Stimulated activated CD4-positive, alpha-beta T cell treated with anti-CD3 and anti-CD28 coated beads, Interleukin-15, amount 100 ng/mL, for 24 hours (primary cell): ENCODE measurements around the gene HTR6.

Source experiments
- DNase-seq: peaks from one replicate; pipeline ENCODE4 v3.0.0-alpha.2; 2020

The HTR6 gene

GRCh38 chr1:19639999-19640362, 24.7 kb upstream of the HTR6 start:
- no peak for DNase-seq

DNA sequence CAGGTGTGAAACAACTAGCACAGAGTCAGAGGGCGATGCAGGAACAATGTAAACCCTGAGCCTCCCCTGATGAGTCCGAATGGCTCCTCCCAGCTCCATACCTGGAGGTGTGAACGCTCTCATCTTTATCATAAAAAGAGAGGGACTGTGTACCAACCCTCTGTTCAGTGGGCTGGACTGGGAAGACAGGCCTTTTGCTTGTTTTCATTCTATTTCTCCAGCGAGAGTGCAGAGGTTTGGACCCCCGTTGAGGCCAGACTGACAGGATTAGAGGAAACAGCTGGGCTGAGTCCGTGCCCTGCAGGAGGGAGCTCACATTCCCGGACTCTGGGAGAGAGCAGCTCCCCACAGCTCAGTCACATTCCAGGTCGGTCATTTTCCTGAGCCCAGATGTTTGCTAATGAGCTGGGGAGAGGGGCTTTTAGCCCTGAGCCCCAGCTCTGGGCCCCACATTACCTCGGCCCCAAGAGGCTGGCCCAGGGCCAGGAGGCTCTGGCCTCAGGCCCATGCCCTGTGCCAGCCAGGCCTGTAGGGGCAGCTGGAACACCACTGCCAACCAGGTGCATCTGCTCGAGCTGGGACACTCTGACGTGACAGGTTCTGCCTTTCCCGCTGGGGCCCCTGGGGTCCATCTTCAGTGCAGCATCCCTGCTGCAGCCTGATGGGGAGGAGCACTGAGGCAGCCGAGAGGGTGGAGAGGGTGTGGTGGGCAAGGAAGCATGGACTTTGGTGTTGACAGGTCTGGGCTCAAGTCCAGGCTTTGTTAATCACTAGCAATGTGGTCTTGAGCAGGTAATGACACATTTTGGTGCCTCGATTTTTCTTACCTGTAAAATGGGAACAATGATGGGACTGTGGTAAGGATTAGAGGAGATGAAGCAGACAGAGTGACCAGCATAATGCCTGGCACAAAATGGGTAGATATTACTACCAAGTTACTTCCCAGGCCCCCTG, 24.0 kb upstream of the HTR6 start:
- no peak for DNase-seq

- DNase-seq, result peak; percentile 22
These were observed 21.6 kb upstream of the HTR6 start for GRCh38 chr1:19643121-19643520.

DNA sequence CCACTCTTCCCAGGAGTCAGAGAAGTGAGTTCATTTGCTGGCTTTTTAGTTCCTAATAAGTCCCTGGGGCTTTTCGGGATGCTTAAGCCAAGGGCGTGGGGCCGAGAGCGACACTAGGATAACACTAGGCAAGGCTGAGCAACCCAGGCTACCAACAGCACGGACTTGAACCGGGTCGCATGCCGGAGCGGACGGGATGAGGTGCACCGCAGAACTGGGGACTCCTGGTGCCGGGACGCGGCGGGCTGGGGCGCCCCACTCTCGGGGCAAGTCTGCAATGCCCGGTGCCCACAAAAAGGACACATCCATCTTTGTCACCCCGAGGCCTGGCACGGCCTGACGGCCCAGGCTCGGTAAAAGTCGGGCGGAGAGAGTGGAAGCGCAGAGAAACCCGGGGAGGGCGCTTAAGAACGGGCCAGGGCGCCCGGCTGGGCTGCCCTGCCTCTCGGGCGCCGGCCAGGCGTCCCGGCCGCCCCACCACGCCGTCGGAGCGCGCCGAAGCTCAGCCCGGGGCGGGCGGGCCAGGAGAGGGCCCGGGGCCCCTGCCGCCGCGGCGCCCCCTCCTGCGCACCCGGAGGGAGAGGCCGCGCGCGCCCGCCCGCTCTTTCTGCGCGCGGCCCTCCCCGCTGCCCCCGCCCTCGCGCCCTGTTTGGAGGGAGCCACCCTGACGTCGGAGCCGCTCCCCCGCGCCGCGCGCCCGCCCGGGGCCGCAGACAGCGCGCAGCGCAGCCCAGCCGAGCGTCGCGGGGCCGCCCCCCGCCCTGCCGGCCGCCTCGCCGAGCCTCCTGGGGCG, 20.9 kb upstream of the HTR6 start, which contains the start of gene NBL1:
NBL1 (plus strand) TSS at position 710 of the 793 bp plus-strand sequence. CDS start 10,720 bp downstream, outside the sequence.
- peak; percentile 78 for DNase-seq

- DNase-seq, result no peak
These were observed 20.3 kb upstream of the HTR6 start for GRCh38 chr1:19644395-19644680.

- DNase-seq, result peak; percentile 72
These were observed 19.8 kb upstream of the HTR6 start for GRCh38 chr1:19644681-19645410.

DNA sequence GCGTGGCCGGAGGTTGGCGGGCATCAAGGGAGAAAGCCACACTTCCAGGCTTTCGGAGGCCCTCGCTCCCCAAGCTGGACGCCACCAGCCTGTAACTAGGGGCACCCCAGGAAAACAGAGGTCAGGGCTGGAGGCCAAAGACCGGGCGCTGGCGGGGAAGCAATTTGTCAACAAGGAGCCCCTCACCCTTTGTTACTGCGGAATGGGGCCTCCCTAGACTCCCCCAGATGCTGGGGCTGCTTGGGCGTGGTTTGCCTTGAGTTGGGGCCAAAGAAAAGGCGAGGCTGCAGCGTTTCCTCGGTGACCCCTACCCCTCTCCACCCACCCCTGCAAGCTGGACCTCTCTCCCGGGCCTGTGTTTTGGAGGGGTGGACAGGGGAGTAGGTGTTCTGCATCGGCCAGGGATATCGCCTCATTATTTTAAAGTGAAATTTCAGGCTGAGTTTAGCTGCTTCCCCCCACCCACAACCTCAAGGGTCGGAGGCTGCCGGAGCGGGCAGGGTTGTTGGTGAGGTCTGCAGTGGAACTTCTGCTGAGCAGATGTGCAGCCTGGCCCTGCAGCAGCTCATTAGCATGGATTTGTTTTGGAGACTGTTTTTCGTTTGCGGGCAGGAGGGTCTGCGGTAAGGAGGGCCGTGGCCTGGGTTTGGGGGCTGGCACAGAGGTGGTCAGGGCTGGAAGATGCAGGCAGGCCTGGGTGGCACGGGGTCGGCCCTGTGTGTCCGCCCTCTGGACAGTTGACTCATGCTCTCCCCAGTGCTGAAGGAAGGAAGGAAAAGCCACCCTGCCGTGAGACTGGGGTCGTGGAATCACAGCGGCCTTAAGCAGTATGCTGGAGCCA, 19.0 kb upstream of the HTR6 start:
- DNase-seq, result no peak

GRCh38 chr1:19646377-19647319, 18.0 kb upstream of the HTR6 start:
- DNase-seq, result peak; percentile 27

- no peak for DNase-seq
These were observed 17.0 kb upstream of the HTR6 start for GRCh38 chr1:19647643-19648042.

DNA sequence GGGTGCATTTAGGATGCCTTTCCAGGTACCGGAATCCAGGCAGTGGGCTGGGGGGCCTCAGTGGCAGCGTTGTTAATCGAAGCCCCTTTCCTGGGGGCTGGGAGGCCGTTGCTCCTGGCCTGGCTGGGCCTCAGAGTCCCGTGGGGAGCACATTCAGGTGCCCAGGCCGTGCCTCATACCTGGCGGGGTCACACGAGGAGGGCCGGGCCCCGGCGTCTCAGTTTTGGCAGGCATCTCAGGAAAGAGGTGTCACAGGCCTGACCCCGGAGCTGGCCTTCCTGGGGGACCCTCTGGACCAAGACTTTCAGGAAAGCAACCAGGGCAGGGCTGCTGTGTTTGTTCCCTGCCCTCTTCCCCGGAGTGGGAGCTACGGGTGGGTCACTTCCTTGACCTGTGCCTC, 16.4 kb upstream of the HTR6 start:
- DNase-seq, result no peak

GRCh38 chr1:19648689-19649088, 16.0 kb upstream of the HTR6 start:
- no peak for DNase-seq

DNA sequence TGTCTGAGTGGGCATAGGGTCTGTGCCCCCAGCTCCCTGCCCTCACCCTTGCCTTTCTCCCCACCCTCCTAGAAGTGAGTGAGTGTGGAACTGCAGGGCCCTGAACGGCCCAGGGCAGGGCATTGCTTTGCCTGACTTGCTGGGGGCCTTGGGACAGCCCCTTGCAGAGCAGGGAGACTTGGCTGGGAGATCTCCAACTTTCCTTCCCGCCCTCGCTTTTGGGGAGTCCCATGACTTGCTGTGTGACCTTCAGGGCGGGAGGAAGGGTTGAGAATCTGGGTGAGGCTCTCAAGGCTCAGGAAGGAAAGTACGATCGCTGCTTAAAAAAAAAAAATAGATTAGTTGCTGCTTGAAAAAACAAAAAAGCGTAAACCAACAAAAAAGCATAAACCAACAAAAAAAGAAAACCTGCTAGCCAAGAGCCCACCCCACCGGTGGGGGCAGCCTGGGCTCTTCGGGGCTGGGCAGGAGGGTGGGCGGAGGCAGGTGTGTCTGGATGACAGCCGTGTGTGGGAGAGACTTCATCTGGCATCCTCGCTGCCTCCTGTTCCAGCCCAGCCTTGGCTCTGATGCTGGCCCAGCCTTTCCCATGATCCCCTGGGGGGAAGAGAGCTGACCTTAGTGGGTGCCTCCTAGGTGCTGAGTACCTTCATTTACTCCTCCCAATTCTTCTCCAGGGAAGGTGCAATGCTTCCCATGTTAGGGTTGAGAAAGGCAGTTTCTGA, 14.1 kb upstream of the HTR6 start:
- DNase-seq, result no peak

DNA sequence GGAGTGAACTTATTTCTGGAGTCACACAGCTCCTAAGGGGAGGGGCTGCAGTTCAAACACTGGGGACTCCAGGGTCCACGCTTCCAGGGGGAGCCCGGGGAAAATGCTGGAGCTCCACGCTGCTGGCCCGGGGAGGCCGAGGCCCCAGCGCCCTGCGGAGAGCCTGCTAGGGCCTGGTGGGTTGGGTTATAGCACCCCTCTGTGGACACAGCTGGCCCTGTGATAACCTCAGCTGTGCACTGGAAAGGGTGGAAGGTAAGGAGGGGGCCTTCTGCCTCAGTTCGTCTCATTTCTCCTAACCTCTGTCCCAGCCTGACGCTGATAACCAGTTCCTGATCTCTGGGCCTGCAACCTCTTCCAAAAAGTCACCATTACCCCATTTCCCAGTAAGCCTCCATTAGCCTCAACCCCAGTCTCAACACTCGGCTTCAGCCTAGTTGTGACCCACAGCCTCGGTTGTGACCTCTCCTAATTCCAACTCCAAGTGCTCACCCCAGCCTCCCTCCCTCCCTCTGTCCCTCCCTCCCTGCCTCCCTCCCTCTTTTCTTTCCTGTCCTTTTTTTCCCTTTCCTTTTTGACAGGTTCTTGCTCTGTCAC, 13.4 kb upstream of the HTR6 start:
- DNase-seq, result peak; percentile 66

DNA sequence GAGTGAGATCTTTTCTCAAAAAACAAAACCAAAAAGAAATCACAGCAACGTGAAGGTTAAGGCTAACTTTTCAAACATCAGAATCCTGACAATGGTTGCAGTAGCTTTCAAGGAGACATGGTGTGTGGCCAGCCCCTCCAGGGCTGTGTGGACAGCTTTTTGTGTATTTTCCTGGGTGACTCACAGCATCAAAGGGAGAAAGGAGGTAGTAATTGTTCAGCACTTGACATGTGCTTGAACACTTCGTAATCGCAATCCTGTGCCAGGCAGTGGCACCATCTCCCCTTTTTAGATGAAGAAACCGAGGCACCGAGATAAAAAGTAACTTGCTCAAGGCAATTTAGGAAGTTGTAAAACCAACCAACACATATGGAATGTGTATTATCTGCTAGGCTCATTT, 10.3 kb upstream of the HTR6 start:
- DNase-seq, result no peak

DNA sequence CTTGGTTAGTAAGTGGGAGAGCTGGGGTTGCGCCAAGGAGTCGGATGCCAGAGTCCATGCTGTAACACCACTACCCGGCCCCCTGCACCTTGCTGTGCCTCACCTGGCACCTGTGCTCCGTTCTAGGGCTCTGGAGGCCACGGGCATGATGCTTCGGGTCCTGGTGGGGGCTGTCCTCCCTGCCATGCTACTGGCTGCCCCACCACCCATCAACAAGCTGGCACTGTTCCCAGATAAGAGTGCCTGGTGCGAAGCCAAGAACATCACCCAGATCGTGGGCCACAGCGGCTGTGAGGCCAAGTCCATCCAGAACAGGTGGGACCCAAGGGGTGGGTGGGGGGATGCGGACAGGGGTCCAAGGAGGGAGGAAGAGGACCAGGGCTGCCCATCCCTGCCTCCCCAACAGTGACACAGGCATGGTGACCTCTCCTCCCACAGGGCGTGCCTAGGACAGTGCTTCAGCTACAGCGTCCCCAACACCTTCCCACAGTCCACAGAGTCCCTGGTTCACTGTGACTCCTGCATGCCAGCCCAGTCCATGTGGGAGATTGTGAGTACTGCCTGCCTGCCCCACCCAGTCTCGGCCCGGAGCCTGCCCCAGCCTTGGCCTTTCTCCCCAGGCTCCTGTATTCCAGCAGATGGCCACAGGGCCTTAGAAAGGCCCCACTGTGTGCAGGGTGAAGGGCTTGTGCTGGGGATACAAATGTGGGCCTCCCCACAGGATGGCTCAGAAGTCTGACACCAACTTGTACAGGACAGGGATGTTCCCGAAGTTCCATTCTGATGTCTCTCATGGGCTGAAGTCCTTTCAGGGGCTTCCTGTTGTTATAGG, 9.6 kb upstream of the HTR6 start:
- DNase-seq, result no peak

- DNase-seq, result no peak
These were observed 9.0 kb upstream of the HTR6 start for GRCh38 chr1:19655718-19656080.

DNA sequence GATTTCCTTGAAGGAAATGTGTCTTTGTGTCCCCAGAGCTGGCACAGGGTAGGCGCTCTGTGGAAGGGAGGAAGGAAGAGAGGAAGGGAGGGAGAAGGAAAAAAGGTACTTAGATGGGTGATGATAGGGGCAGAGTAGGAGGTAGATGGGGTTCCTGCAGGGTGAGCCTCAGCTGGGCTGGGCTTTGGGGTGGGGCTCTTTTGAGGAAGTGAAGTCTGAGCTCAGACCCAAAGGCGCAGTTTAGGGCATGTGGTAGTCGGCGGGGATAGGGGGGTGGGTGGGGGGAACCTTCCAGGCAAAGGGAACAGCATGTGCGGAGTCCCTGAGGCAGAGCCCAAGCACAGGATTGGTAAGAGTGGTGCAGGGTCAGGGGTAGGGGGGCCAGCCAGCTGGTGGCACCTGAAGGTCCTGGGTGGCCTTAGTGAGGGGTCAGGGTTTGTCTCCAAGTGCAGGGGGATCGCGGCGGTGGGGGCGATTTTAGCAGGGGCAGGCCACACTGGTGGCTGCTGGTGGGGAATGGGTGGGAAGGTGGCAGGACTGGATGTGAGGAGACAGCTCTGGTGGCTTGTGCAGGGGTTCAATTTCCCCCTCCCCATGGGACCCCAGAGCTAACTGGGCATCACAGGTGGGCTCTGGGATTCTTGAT, 8.4 kb upstream of the HTR6 start:
- no peak for DNase-seq

- DNase-seq, result peak; percentile 20
These were observed 7.8 kb upstream of the HTR6 start for GRCh38 chr1:19656780-19657466.
